WERI-Rb-1 (cell line): ENCODE data around the gene SORCS2.

Source experiments
- DNase-seq: peaks from one replicate; pipeline ENCODE4 v3.0.0-alpha.2; 2020
- H3K27ac ChIP-seq: fragments of 250-450 bp; sonication (Bioruptor Pico); 2 replicates; pipeline ENCODE4 v1.5.1; 2020; ENCODE audit warnings: mild to moderate bottlenecking, moderate library complexity
- H3K27me3 ChIP-seq: fragments of 250-450 bp; sonication (Bioruptor Pico); 2 replicates; pipeline ENCODE4 v1.5.1; 2021; ENCODE audit warnings: mild to moderate bottlenecking, low read depth, moderate library complexity; ENCODE audit not compliant: insufficient read depth, severe bottlenecking
- H3K36me3 ChIP-seq: fragments of 250-450 bp; sonication (Bioruptor Pico); 2 replicates; pipeline ENCODE4 v1.5.1; 2020; ENCODE audit warnings: mild to moderate bottlenecking, moderate library complexity
- H3K4me3 ChIP-seq: 2 replicates; pipeline ENCODE4 v1.5.1; 2011; ENCODE audit warnings: low read depth, mild to moderate bottlenecking, control low read depth, low read length
- H3K9me3 ChIP-seq: fragments of 250-450 bp; sonication (Bioruptor Pico); 2 replicates; pipeline ENCODE4 v1.5.1; 2021; ENCODE audit warnings: mild to moderate bottlenecking, moderate library complexity; ENCODE audit not compliant: severe bottlenecking
- TF ChIP-seq, protein P1 (sequence below): IDR thresholded peaks from 2 replicates; pipeline ENCODE4 v1.5.1; 2011; ENCODE audit warnings: low read depth, mild to moderate bottlenecking, control low read depth, inconsistent platforms, low read length

The SORCS2 gene

DNA sequence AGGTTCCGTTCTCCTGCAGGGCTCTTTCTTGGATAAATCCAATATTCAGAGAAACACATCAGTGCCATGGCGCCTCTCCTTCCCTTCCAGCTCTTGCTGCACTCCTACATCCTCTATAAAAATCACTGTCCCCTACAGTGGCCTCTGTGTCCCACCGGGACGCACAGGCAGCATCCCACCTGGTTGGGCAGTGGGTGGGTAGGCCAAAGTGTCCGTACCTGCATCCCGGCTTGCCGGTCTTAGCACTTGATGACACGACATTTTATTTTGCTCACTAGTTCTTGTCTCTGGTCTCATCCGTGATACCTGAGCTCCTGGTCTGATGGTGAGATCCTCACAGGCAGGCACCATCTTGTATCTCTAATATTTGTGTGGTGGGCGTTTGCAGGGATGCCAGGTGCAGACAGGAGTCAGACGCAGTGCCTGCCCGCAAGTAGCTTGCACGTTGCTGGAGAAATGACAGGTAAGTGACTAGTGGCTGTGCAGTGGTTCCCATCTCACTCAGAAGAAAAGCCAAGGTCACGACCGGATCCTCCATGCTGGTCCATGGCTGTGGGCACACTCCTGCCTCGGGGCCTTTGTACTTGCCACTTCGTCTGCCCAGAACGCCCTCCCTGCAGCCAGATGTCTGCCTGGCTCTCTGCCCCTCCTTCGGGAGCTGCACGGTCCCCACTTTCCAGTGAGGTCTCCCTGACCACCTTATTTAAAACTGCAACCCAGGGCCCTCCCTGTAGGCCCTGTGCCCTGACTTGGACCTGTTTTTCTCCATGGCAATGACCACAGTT lies 109.7 kb downstream of the SORCS2 start:
- TF ChIP-seq, protein P1, sequence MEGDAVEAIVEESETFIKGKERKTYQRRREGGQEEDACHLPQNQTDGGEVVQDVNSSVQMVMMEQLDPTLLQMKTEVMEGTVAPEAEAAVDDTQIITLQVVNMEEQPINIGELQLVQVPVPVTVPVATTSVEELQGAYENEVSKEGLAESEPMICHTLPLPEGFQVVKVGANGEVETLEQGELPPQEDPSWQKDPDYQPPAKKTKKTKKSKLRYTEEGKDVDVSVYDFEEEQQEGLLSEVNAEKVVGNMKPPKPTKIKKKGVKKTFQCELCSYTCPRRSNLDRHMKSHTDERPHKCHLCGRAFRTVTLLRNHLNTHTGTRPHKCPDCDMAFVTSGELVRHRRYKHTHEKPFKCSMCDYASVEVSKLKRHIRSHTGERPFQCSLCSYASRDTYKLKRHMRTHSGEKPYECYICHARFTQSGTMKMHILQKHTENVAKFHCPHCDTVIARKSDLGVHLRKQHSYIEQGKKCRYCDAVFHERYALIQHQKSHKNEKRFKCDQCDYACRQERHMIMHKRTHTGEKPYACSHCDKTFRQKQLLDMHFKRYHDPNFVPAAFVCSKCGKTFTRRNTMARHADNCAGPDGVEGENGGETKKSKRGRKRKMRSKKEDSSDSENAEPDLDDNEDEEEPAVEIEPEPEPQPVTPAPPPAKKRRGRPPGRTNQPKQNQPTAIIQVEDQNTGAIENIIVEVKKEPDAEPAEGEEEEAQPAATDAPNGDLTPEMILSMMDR, result no peak
- DNase-seq, result no peak
- peaks cover 39% of the 10 kb centered on the region for H3K36me3 ChIP-seq
- H3K27ac ChIP-seq, result peak overlapping the region; percentile 9; the same call in 1 of the 2 replicates
- H3K27me3 ChIP-seq, result no peaks in the 10 kb centered on the region
- no peak overlapping the region for H3K4me3 ChIP-seq
- no peaks in the 10 kb centered on the region for H3K9me3 ChIP-seq

DNA sequence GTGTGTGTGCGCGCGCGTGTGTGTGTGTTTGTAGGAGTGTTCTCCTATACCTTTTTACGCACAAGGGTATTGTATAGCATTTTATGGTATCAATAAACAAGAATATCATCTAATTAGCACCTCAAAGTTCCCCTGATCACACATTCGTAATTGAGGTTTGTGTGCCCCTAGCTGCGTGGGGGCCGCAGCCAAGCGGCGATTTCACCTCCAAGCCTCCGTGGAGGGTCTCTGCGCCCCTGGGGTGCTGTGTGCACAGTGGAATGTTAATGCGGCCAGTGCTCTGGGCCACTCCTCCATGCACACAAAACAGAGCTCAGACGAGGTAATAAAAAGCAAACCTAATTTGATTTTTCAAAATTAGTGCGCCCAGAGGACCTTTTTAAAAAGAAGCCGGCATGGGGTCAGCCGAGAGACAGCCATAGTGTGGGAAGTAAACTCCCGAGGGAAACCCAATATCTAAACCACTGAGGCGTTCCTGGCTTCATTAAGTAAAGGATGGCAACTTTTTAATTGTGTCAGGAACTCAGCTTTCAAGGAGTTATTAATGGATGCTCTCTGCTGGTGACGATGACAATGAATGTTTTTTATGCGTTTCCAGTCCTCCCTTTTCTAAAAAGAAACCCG lies 110.6 kb downstream of the SORCS2 start:
- H3K4me3 ChIP-seq, result no peak overlapping the region
- no peak overlapping the region; the same call in 1 of the 2 replicates for H3K27ac ChIP-seq
- TF ChIP-seq, protein P1, result no peak
- no peak for DNase-seq
- peaks cover 39% of the 10 kb centered on the region for H3K36me3 ChIP-seq
- H3K9me3 ChIP-seq, result no peaks in the 10 kb centered on the region
- H3K27me3 ChIP-seq, result no peaks in the 10 kb centered on the region

DNA sequence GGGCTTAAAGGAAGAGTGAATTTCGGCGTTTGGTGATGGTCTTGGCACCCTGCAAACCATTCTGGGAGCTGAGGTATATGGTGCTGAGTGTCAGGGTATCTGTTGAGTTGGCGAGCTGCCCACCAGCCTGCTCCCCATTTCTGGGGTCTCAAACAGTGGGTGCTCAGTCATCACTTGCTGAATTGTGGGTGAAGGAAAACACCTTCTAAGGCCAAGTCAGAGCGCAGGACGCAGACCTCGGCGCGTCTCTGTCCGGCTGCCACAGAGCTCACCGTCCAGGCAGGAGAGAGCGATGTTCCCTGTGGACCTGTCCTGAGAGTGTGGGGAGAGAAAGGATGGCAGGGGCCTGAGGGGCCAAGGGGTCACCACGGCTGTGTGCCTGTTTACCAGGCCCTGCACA lies 111.2 kb downstream of the SORCS2 start:
- TF ChIP-seq, protein P1, result no peak
- Histone ChIP-seq H3K4me3 (no peak overlapping the region), H3K27ac (no peak overlapping the region), H3K36me3 (peaks cover 39% of the 10 kb centered on the region), H3K9me3 (no peaks in the 10 kb centered on the region), H3K27me3 (no peaks in the 10 kb centered on the region)
- no peak for DNase-seq

DNA sequence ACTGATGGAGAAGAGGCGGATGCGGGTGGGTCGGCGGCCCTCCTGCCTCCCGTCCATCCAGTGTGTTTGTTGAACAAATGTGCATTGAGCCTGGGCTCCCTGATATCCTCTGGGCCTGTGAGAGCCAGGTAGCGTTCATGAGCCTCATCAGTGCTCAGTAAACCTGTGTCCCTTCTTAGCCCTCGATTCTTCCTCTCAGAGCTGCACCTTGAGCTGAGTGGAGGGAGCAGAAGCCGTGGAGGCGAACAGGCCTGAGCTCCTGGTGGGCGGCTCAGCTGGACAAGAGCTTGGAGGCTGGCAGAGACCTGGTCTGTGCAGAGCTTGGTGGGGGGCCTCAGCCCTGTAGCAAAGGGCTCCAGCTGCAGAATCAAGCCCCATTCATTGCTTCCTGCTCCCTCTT lies 112.1 kb downstream of the SORCS2 start:
- Histone ChIP-seq H3K27ac (no peak overlapping the region), H3K4me3 (no peak overlapping the region), H3K27me3 (no peaks in the 10 kb centered on the region), H3K9me3 (no peaks in the 10 kb centered on the region), H3K36me3 (peaks cover 39% of the 10 kb centered on the region)
- TF ChIP-seq, protein P1, result no peak
- DNase-seq, result no peak

DNA sequence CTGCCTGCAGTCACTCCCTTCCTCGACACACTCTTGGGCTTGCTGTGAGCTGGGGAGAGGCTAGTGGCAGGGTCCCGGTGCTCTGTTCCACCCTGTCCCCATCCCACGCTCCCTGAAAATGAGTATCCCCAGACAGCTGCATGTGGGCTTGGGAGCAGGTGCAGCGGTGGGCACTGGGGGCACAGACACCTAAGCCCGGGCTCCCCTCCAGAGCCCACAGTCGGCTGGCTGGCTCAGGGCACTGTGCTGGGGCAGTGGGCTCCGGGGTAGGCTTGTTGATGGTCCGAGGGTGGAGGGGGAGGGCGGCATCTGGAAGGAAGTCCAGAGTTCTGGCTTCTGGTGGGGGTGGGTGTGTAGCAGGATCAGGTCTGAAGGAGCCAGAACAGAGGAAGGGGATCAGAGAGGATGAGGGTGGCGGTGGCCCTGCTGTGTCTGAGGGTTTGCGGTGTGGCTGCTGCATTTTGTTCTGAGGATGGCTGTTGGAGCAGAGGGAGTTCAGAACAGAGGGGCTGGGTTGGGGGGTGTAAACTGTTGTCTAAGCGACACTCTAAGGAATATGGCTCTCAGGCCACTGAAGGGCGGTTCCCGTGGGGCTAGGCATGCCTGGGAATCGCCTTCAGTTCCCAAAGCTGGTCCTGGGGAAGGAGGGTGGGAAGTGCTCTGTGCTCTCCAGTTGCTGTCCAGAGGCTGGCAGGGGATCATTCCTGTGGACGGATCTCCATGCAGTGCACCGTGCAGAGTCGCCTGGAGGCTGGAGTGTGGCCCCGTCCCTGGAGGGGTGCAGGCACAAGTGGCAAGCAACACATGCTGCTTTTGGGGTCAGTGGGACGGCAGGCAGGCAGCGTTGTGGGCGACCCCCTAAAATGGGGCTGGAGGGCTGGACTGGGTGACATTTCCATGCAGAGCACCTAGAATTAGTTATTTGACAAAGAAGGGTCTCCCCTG lies 114.0 kb downstream of the SORCS2 start:
- DNase-seq, result no peak
- Histone ChIP-seq H3K36me3 (peaks cover 29% of the 10 kb centered on the region), H3K27ac (peak overlapping the region; percentile 40), H3K27me3 (no peaks in the 10 kb centered on the region), H3K4me3 (no peak overlapping the region), H3K9me3 (no peaks in the 10 kb centered on the region)
- TF ChIP-seq, protein P1, result no peak
